ENCODE results near the gene ARHGAP15.

GRCh38 chr2:143801561-143801960, 672.3 kb downstream of the ARHGAP15 start:
- no peak for TF ChIP-seq TCF12 (IDR thresholded peaks at IDR 0.05; ENCODE audit: low read depth)
- TF ChIP-seq MAX (IDR thresholded peaks at IDR 0.05): no peak
- no peak for TF ChIP-seq REST (IDR thresholded peaks at IDR 0.05; ENCODE audit: low read depth)
- TF ChIP-seq RAD21 (IDR thresholded peaks at IDR 0.05; ENCODE audit: low read depth): no peak
- TF ChIP-seq EP300 (IDR thresholded peaks at IDR 0.05; ENCODE audit: borderline replicate concordance): no peak
- no peak for TF ChIP-seq YY1 (IDR thresholded peaks at IDR 0.05; ENCODE audit: low read depth)
- no peak for TF ChIP-seq CREB1 (IDR thresholded peaks at IDR 0.05; ENCODE audit: low read depth)
- TF ChIP-seq TEAD4 (IDR thresholded peaks at IDR 0.05): no peak
- TF ChIP-seq ZBTB7A (IDR thresholded peaks at IDR 0.05; ENCODE audit: low read depth): no peak
- TF ChIP-seq EGR1 (IDR thresholded peaks at IDR 0.05): no peak
- no peak for TF ChIP-seq TAF1 (IDR thresholded peaks at IDR 0.05; ENCODE audit: low read depth)
- no peak for TF ChIP-seq CEBPB (IDR thresholded peaks at IDR 0.05)
- TF ChIP-seq NFIC (IDR thresholded peaks at IDR 0.05): no peak
- TF ChIP-seq, protein P1, sequence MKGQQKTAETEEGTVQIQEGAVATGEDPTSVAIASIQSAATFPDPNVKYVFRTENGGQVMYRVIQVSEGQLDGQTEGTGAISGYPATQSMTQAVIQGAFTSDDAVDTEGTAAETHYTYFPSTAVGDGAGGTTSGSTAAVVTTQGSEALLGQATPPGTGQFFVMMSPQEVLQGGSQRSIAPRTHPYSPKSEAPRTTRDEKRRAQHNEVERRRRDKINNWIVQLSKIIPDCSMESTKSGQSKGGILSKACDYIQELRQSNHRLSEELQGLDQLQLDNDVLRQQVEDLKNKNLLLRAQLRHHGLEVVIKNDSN (IDR thresholded peaks at IDR 0.05): no peak

Measured in Ishikawa (cell line).